GM23338 (cell line): ENCODE measurements around the gene HOXC5.

Experiments used
- CREB1 ChIP-seq: fragments of 250-450 bp; sonication (Bioruptor Pico); IDR thresholded peaks from 2 replicates; pipeline ENCODE4 v1.5.0; 2020; ENCODE audit warnings: low read depth, mild to moderate bottlenecking, moderate library complexity
- EZH2phosphoT487 ChIP-seq: fragments of 200-600 bp; sonication (generic); IDR thresholded peaks from one replicate; pipeline ENCODE4 v1.8.1; 2018; ENCODE audit warnings: antibody characterized with exemption; ENCODE audit not compliant: unreplicated experiment
- JUNB ChIP-seq: IDR thresholded peaks from one replicate; pipeline ENCODE4 v1.6.1; 2016; ENCODE audit warnings: antibody characterized with exemption; ENCODE audit not compliant: unreplicated experiment
- POLR2AphosphoS5 ChIP-seq: IDR thresholded peaks from 2 replicates; pipeline ENCODE4 v1.6.1; 2016; ENCODE audit warnings: antibody characterized with exemption, low read depth
- STAT1 ChIP-seq: IDR thresholded peaks from one replicate; pipeline ENCODE4 v1.6.1; 2016; ENCODE audit warnings: antibody characterized with exemption; ENCODE audit not compliant: unreplicated experiment
- ZNF114 ChIP-seq: fragments of 250-450 bp; sonication (Bioruptor Pico); IDR thresholded peaks from 2 replicates; pipeline ENCODE4 v1.5.0; 2020; ENCODE audit warnings: mild to moderate bottlenecking, moderate library complexity
- TF ChIP-seq, protein P1 (sequence below), 2 experiments: fragments of 200-600 bp in 1 of 2; sonication (generic) in 1 of 2; conservative IDR thresholded peaks; 2 replicates each; pipeline versions ENCODE4 v1.5.1 to v1.6.1; 2016 to 2017; ENCODE audit warnings: antibody characterized with exemption in 2 of 2, low read depth in 2 of 2, mild to moderate bottlenecking in 2 of 2, moderate library complexity in 1 of 2
- TF ChIP-seq, protein P2 (sequence below): IDR thresholded peaks from one replicate; pipeline ENCODE4 v1.6.1; 2018; ENCODE audit warnings: antibody characterized with exemption; ENCODE audit not compliant: unreplicated experiment

GRCh38 chr12:54038871-54039414, 6.1 kb downstream of the HOXC5 start:
- TF ChIP-seq POLR2AphosphoS5 (no peak), CREB1 (no peak), JUNB (no peak), ZNF114 (no peak), STAT1 (no peak), EZH2phosphoT487 (peak; percentile 24)
- TF ChIP-seq, protein P1, sequence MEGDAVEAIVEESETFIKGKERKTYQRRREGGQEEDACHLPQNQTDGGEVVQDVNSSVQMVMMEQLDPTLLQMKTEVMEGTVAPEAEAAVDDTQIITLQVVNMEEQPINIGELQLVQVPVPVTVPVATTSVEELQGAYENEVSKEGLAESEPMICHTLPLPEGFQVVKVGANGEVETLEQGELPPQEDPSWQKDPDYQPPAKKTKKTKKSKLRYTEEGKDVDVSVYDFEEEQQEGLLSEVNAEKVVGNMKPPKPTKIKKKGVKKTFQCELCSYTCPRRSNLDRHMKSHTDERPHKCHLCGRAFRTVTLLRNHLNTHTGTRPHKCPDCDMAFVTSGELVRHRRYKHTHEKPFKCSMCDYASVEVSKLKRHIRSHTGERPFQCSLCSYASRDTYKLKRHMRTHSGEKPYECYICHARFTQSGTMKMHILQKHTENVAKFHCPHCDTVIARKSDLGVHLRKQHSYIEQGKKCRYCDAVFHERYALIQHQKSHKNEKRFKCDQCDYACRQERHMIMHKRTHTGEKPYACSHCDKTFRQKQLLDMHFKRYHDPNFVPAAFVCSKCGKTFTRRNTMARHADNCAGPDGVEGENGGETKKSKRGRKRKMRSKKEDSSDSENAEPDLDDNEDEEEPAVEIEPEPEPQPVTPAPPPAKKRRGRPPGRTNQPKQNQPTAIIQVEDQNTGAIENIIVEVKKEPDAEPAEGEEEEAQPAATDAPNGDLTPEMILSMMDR (conservative IDR thresholded peaks at IDR 0.05; ENCODE audit: low read depth in 2 of 2), result no peak
- TF ChIP-seq, protein P2, sequence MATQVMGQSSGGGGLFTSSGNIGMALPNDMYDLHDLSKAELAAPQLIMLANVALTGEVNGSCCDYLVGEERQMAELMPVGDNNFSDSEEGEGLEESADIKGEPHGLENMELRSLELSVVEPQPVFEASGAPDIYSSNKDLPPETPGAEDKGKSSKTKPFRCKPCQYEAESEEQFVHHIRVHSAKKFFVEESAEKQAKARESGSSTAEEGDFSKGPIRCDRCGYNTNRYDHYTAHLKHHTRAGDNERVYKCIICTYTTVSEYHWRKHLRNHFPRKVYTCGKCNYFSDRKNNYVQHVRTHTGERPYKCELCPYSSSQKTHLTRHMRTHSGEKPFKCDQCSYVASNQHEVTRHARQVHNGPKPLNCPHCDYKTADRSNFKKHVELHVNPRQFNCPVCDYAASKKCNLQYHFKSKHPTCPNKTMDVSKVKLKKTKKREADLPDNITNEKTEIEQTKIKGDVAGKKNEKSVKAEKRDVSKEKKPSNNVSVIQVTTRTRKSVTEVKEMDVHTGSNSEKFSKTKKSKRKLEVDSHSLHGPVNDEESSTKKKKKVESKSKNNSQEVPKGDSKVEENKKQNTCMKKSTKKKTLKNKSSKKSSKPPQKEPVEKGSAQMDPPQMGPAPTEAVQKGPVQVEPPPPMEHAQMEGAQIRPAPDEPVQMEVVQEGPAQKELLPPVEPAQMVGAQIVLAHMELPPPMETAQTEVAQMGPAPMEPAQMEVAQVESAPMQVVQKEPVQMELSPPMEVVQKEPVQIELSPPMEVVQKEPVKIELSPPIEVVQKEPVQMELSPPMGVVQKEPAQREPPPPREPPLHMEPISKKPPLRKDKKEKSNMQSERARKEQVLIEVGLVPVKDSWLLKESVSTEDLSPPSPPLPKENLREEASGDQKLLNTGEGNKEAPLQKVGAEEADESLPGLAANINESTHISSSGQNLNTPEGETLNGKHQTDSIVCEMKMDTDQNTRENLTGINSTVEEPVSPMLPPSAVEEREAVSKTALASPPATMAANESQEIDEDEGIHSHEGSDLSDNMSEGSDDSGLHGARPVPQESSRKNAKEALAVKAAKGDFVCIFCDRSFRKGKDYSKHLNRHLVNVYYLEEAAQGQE, result no peak
